GM18520 (cell line): ENCODE measurements around the gene ZBTB38.
A peak's percentile ranks its signal among the peaks of the same experiment; 100 is the strongest.

Experiments
- ATAC-seq: cut with Tn5 transposase; IDR thresholded peaks from one replicate; pipeline ENCODE4 v1.9.1; 2021; ENCODE audit not compliant: unreplicated experiment

The ZBTB38 gene

DNA sequence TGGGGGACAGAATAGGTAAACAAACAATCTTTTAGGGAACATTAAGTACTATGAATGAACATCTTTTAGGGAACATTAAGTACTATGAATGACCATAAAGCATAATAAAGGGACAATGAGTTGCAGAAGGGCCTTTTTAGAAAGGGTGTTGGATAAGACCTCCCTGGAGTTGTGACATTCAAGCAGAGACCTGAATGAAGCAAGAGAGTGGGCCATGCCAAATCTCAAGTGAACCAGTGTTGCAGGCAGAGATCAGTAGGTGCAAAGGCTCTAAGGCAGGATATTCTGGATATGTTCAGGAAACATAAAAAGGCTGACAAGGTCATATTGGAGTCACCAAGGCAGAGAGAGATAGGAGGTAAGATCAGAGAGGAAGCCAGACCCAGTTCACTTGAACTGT is 29.4 kb upstream of the ZBTB38 start:
- no peak for ATAC-seq

DNA sequence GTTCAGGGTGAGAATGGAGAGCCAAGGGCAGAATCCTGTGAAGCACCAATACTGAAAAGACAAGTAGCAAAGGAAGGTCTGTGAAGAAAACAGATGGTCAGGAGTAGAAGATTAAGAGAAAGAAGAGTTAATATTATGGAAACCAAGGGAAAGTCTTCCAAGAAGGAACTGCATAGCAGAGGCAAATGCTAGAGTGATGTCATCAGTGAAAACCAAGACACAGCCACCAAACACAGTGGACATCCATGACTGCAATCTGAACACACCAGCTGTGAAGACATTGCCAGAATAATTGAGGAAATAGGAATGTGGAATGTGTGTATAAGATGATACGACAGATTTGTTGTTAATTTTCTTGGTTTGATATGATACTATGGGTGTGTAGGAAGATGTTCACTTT is 26.8 kb upstream of the ZBTB38 start:
- ATAC-seq = no peak

DNA sequence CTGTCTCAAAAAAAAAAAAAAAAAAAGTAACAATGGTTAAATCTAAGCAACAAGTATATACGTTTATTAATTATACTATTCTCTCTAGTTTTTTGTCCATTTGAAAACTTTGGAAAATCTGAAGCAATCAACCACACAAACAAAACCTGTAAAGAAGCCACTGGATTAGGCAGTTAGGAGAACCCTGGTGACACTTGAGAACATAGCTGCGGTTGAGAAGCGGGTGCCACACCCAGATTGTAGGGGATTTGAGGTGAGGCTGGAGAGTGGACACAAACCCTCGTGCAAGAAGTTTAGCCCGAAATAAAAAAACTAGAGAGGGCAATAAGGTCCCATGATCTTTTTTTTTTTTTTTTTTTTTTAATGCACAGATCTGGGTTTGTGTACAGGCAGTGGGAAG is 25.9 kb upstream of the ZBTB38 start:
- no peak for ATAC-seq

DNA sequence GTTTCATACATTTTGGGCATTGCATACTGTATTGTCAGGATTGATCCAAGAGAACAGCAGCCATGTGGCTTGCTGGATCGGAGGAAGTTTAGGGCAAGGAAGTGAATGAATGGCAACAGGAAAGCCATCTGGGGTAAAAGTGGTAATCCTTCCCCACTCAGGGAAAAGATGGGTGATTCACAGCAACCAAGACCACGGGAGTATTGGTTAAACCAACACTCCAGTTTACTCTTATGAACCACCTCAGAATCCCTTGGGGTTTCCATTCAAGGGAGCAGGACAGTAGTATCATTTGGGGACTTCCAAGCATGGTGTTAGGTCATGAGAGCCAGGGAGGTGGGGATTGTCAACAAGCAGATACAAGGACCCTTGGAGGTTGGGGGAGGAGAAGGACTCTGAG is 25.2 kb upstream of the ZBTB38 start:
- ATAC-seq = no peak

DNA sequence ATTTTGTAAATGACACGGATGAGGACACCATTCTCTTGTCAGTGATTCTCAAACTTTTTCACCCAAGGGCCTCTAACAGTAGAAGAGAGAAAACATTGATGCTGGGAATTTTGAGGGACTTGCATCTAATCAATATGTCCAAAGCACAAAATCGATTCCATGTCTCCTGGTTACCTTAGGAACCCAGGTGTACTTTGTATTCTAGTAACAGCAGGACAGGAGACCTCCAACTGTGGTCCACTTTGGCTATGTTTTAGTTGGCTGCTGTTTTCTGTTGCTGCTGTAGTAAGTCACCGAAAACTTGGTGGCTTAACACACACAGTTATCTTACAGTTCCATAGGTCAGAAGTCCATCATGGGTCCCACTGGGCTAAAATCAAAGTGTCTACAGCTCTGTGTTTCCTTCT is 24.4 kb upstream of the ZBTB38 start:
- ATAC-seq = no peak

DNA sequence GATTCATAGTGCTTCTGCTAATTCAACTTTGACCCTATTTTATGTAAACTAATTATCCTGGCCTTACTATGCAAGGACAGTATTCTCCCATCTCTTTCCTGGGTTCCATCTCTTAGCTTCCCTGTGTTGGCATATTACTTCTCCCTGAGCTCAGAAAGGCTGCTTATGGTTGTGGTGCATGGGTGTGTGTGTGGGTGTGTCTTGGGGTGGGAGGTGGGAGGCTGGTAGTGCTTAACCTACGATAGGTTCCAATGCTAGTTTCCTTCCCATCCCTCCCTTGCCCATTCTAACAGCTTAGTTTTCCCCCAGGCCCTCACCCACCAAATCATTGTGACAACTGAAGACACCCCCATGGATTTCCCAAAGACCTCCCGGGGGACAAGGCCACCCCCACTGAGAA is 22.8 kb upstream of the ZBTB38 start:
- no peak for ATAC-seq

DNA sequence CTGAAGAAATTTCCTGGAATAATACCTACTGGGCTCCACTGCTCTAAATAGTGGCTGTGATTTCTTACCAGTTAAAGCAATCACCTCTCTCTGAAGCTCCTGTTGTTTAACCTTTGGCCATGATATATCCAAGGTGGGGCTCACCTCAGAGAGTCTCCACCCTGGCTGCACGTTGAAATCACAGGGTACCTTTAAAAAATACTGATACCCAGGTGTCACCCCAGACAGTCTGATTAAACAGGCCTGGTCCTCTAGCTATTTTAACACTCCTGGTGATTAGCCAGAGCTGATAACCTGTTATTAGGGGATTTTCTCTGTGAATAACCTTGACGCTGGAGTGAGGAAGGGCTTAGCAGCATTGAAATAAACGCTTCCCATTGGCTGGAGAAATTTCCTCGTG is 22.3 kb upstream of the ZBTB38 start:
- ATAC-seq = no peak

DNA sequence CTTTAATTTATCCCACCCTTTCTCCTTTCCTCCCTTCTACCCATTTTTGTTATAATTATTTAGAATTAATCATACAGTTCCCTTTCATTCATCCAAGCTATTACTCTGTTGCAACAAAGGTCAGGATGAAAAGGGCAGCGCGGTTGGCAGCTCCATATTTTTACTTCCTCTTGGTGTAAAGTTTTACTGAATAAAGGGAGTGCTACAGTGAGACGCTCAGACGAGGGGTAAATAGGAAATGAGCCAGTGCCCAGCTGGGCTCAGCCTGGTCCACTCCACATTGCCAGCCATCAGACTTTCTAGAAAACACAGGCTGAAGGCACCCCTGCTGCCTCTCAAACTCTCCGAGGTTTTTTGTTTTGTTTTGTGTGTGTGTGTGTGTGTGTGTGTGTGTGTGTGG is 21.9 kb upstream of the ZBTB38 start:
- ATAC-seq = no peak

DNA sequence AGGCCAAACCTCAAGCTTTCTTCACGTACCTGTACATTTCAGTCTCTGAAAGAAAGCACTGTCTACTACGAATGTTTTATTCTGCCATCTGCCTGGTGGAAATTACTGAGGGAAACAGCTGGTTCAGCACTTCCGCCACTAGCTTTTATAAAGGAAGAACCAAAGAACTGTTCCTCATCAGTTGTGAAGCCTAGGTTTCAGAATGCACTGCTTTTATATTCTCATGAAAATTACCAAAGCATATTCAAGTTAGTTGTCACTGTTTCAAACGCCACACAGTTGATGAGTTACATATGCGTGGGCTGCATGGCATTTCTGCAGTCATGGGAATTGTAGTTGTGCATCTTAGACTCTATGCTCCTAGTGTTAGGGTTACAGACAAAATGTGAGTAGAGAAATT is 21.5 kb upstream of the ZBTB38 start:
- no peak for ATAC-seq

DNA sequence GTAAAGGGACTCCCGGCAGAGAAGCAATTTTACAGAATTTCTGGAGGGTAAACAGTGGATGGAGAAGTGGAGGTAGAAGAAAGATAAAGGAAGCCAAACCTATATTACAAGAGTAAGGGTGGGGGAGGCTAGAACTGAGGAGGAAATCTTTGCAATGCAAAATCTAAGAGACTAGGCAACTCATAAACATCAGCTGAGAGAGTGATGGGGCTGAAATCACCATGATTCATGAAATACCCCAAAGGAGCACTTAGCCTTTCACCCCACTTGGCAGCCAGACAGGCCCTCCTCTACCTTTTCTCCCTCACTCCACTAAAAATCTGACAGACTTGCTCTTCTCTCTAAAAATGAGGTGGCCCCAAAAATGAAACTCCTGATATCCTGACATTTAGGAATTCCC is 19.5 kb upstream of the ZBTB38 start:
- ATAC-seq = no peak

DNA sequence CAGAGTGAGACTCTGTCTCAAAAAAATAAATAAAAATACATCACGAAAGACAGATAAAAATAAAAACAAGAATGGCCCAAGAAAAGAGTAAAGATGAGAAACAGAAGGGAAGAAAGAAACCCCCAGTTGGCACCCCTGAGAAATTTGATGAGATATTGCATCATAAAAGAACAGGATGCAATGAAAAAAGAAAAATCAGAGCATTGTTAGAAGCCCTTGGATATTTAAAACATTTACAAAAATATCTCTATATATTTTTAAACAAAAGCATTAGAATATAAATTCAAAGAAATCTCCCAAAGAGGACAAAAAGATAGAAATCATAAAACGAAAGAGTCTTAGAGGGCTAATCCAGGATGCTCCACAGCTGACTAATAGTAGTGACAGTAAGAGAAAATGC is 18.6 kb upstream of the ZBTB38 start:
- ATAC-seq = no peak

DNA sequence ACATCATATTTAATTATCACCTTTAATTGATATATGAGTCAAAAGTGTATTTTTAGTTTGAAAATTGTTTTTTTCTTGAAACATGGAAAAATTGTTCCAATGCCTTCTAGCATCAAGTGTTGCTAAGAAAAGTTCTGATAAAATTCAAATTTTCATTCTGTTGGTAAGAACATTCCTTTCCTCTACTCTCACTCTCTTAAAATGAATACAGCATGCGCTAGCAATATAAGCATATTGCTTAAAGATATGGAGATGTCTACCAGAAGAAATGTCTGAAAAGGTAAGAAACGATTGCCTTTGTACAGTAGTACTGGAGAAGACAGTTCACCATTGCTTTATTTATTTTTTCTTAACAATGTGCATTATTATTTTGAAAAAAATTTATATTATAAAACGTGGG is 17.6 kb upstream of the ZBTB38 start:
- no peak for ATAC-seq

DNA sequence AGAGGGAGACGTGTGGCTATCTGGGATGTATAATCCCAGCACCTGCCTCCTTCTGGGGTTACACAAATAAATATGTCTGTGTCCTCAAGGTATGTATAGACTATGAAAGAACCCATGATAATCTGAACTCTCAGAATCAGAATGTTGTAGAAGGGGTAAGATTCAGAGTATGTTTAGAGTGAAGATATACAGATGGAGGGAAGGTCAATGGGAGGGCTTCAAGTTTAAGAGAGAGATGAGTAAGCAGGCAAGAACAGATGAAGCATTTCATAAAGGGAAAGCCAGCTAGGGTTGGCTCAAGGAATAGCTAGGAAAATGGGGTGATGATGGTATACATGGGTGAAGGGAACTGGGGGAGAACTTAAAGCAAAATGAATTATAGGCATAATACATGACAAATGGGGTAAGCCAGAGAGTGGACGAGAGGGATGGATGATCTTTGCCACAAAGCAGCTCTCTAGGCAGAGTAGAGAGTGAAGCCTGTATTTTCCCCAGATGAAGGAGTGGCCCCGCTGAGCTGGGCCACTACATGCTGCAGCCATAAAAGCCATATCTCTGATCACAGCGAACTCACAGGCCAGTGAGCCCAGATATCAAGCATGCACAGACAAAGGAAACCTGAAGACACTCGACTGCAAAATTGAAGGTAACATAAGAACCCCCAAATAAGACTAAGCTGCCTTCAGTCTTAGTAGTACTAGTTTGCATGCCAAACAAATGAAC is 15.9 kb upstream of the ZBTB38 start:
- no peak for ATAC-seq

DNA sequence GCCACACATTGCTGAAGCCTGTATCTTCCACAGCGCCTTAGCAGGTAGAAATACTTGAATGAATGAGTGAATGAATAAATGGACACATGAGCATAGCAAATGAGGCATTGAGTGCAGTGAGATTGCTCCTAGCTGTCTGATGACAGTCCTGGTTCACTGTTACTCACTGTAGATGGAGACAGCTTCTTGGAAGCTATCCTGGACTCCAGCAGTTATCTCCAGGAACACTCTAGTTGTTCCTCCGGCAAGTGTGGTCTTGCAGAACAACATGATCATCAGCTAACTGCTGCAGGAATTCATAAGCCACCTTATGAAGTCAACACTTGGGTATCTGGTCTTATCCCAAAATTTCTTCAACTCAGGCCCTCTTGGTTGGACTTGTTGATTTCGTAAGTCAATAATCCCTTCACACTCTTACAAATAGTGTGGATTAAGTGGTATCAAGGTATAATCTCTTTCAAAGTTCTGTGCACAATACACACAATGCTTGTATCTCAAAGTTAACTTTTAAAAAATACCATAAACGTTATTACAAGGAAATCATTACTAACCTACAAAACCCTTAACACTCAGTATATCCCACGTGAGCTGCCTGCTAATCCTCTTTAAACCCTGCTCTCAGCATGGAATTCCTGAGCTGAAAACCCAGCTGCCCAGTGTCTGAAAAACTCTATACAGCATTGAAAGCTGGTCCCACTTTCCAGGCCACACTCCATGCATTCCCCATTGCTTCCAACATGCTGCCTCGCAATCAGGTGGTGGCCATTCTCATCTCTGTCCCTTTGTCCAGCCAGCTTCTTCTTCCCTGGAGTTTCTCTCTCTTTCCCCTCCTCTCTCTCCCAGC is 14.4 kb upstream of the ZBTB38 start:
- ATAC-seq = no peak

DNA sequence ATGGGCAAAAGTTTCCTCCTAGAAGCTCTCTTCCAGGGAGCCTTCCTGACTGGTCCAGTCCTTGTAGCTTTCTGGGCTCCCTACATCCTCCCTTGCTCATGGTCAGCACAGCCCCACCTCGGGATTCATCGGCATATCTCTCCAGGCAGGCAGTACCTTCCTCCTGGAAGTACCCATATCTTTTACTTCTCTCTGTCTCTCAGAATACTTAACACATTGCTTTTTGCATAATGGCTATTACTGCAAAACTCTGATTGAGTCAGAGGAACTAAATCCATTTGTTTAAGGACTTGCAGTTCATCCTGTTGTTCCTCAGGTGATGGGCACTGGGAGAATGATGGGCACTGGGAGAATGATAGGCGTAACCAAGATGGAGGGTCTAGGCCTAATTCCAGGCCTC is 13.8 kb upstream of the ZBTB38 start:
- no peak for ATAC-seq

DNA sequence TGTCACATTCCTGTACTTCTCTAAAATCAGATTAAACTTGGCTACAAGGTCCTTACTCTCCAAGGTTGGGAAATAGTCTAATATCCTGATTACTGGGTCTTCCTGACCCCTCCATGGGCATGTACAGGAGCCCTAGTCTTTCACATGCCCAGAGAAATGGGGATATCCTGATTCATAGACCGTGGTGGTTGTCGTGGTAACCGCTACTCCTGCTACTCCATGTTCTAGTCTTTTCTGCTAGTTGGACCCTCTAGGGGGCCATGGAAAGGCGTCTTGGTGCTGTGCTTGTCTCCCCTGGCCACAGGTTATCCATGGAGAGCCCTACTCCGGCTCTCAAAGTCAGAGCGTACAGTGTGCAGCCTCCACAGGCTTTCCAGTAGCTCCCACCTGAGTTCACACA is 13.1 kb upstream of the ZBTB38 start:
- ATAC-seq = no peak

DNA sequence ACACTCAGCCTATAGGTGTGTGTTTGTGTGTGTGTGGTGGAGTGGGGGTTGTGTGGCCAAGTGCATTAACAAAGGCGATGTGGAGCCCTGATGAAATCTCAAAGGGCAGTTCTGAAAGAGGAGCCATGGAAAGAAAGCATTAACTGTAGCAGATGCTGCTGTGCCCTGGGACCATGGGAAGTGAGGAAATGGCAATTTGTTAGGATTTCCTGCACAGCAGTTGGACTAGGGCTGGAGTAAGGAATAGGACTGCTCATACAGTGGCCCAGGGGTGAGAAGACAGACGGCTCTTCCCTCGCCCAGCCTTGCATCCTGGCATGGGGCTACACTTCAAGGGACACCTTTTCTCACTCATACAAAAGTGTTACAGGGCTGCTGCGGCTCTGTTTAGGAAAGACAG is 12.3 kb upstream of the ZBTB38 start:
- no peak for ATAC-seq

DNA sequence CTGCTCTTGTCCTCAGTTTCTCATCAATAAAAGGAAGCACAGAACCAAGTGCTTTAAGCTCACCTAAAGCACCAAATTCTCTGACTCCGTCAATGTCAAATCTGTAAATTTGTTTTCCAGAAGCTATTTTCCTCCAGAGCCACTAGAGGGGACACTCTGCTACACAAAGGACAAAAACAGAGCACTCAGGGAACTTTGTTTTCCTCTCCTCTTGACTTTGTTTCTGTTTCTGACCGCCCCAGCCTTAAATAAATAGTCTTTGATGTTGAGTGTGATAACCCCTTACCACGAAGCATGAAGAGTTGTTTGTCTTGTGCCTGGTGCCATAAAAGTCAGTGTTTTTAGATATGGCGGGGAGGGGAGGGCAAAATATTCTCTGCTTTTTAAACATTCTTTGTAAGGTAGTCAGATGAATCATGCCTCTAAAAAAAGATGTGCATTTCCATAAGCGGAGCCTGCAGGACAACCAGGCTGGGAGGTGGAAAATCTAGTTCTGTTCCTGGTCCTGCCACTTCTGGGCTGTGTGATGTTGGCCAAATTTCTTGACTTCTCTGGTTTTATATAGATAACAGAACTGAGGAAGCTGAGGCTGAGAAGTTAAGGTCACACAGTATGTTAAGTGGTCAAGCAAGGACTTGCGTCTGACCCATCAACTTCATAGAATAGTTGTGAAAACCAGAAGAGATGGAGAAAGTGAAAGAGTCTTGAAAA is 7.3 kb upstream of the ZBTB38 start:
- peak; percentile 52 for ATAC-seq

DNA sequence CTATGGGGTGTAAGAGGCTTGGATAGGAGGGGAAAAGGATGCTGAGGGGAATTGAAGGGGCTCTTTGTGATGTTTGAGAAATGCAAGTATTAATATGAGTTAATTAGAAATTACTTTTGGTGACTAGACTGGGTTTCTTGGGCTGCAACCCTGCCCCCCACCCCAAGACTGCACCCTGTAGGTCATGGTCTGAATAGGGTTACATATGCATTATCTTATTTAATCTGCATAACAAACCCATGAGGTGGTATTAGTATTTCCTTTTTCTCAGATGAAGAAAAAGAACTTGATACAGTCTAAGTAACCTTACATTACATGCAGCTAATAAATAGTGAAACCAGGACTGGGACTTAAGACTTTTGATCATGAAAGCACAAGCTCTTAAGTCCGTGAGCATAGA is 5.6 kb upstream of the ZBTB38 start:
- ATAC-seq = no peak

DNA sequence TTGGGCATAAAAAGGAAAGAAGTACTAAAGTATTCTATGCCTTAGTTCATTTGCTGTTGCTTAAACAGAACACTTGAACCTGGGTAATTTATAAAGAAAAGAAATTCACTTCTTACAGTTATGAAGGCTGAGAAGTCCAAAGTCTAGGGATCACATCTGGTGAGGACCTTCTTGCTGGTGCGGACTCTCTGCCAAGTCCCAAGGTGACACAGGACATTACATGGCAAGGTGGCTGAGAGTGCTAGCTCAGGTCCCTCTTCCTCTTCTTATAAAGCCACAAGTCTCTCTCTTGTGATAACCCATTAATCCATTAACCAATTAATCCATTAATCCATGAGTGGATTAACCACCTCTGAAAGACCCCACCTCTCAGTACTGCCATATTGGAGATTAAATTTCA is 3.1 kb upstream of the ZBTB38 start:
- ATAC-seq = no peak

DNA sequence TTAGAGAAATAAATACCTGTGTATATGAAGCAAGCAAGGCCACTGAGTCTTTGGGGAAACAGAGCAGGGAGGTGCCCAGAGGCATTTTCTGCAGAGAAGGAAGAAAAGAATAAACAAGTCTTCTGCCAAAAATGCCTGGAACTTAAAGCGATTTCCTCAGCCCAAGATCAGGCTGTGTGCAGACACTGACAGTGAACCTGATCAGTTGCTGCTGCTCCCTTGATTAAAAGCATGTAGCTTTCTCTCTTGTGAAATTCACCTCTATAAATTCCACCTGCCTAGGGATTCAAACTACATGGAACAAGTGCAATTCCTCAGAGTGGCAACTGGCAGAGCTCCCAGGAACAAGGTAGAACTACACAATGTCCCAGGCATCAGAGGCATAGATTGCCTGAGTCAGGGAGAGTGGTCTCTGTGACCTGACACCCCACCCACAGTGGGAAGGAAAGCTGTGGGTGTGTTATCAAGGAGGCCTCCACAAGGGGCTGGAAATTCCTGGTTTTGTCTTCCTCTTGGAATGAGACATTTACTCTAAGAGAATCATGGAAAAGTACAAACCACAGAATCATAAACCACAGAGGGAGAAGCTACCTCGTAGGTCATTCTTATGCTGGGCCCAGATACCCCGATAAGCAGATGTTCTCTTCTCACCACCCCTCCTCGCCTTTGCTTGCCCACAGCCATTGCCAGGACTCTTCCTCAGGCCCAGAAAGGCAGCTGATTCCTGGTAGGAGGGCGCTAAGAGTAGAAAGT is 1.8 kb upstream of the ZBTB38 start:
- ATAC-seq = no peak
